NCI-H82 treated with DMSO at 0.1 percent for 48 hours (cell line): Measurements from ENCODE around the gene ZSWIM7.

ENCODE experiments used
- DNase-seq: peaks from one replicate; lab custom pipeline; 2025; ENCODE audit not compliant: unreplicated experiment; lab: John Stamatoyannopoulos, UW

The ZSWIM7 gene

GRCh38 chr17:15999141-15999973 lies at the start of gene ZSWIM7, which contains the start of gene TTC19:
Gene ZSWIM7, minus strand, starts transcription at chr17:15999704. Its CDS starts 110 bp downstream, at chr17:15999594.
Gene TTC19, plus strand, starts transcription at chr17:15999824. Its CDS starts 25 bp downstream, at chr17:15999849.
- DNase-seq, result peak; percentile 86

- no peak for DNase-seq
Observed at GRCh38 chr17:16048811-16049449, 49.4 kb upstream of the ZSWIM7 start.

- no peak for DNase-seq
Observed at GRCh38 chr17:16046966-16047365, 47.5 kb upstream of the ZSWIM7 start.

- DNase-seq, result no peak
Observed at GRCh38 chr17:16044487-16044886, 45.0 kb upstream of the ZSWIM7 start.

GRCh38 chr17:16040710-16041251 lies 41.3 kb upstream of the ZSWIM7 start:
- no peak for DNase-seq

- no peak for DNase-seq
Observed at GRCh38 chr17:16037636-16038035, 38.1 kb upstream of the ZSWIM7 start.

GRCh38 chr17:16036261-16036660 lies 36.8 kb upstream of the ZSWIM7 start:
- DNase-seq, result no peak

GRCh38 chr17:16033729-16034349 lies 34.3 kb upstream of the ZSWIM7 start:
- no peak for DNase-seq

- DNase-seq, result no peak
Observed at GRCh38 chr17:16027708-16028584, 28.4 kb upstream of the ZSWIM7 start.

GRCh38 chr17:16026895-16027294 lies 27.4 kb upstream of the ZSWIM7 start:
- no peak for DNase-seq

GRCh38 chr17:16025202-16025601 lies 25.7 kb upstream of the ZSWIM7 start:
- no peak for DNase-seq

GRCh38 chr17:16023881-16024280 lies 24.4 kb upstream of the ZSWIM7 start:
- no peak for DNase-seq

- DNase-seq, result no peak
Observed at GRCh38 chr17:16019347-16019746, 19.8 kb upstream of the ZSWIM7 start.

GRCh38 chr17:16013943-16014407 lies 14.5 kb upstream of the ZSWIM7 start:
- DNase-seq, result no peak

GRCh38 chr17:16007439-16007838 lies 7.9 kb upstream of the ZSWIM7 start:
- DNase-seq, result no peak

- no peak for DNase-seq
Observed at GRCh38 chr17:16005636-16006035, 6.1 kb upstream of the ZSWIM7 start.

GRCh38 chr17:16003841-16004240 lies 4.3 kb upstream of the ZSWIM7 start:
- DNase-seq, result no peak

- DNase-seq, result no peak
Observed at GRCh38 chr17:16002708-16003260, 3.3 kb upstream of the ZSWIM7 start.

GRCh38 chr17:16001226-16001897 lies 1.9 kb upstream of the ZSWIM7 start:
- no peak for DNase-seq
